ENCODE data around the gene MUC6. TPM values are rescaled to one million over a fixed set of nuclear protein-coding genes. Genes with fewer than 3 reads are reported as not detected.
"Not testable (repeated sequence)": the region's sequence is repeated elsewhere in the genome, so short reads cannot be mapped to it uniquely, and the experiment has no call there.

The MUC6 gene
- total RNA-seq, 5 donors from 2014 or later (not counting 1 experiment from before 2014, with no cell fraction given) = 0.09 to 0.30 (median 0.23) TPM; not detected in 2

- peaks cover 17 to 32% (median 21%) of the 10 kb centered on the region in 3 donors for H3K4me1 Mint-ChIP-seq
- CTCF ChIA-PET = interaction anchor here in 1 of 2 donors (1.1 kb wide), 1 partner anchor 47 kb away, joined by 4 read pairs; no protein-coding TSS in a partner anchor
- H3K9me3 Mint-ChIP-seq; H3K4me3 Mint-ChIP-seq; H3K27ac ChIP-seq (ENCODE audit: low read length); H3K4me1 ChIP-seq (ENCODE audit: control insufficient read depth in 1 of 2, extremely low read depth in 1 of 2, insufficient read depth in 2 of 2, low read length in 2 of 2); H3K9me3 ChIP-seq; ATAC-seq (replicated peaks in 1 of 4); DNase-seq; H3K27me3 ChIP-seq (replicated peaks in 1 of 2; ENCODE audit: control insufficient read depth in 2 of 2, extremely low read depth in 1 of 2, insufficient read depth in 2 of 2, low read length in 1 of 2); POLR2A ChIA-PET; H3K27me3 Mint-ChIP-seq; H3K4me3 ChIP-seq (ENCODE audit: control insufficient read depth in 1 of 2, extremely low read depth in 1 of 2, low read length in 1 of 2); H3K27ac Mint-ChIP-seq: not testable (repeated sequence)
- H3K36me3 ChIP-seq (ENCODE audit: control insufficient read depth in 2 of 2, extremely low read depth in 1 of 2, insufficient read depth in 1 of 2, low read length in 1 of 2) = peaks cover 39 to 53% of the 10 kb centered on the region in 2 donors
- peaks cover 22% of the 10 kb centered on the region for H3K36me3 Mint-ChIP-seq
- 88% methylated on average over 41 of the region's 41 CpGs for WGBS (ENCODE audit: insufficient coverage)
These were observed 61.1 kb downstream of the MUC6 start for GRCh38 chr11:975376-975775.

DNA sequence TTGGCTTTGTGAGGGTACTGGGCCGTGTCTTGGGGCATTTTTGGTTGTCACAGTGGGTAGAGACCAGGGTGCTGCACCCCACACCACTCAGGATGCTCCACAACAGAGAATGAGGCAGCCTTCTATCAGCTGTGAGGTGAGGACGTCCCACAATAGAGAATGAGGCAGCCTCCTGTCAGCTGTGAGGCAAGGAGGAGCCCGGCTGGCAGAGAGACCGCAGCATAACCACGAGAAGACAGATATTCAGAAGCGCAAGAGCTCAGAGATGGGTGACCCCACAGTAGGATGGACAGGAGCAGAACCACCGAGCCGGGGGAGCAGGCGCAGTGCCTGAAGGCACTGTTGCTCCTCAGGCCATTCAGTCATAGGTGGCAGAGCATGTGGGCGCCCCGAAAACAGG, 63.3 kb downstream of the MUC6 start:
- peaks cover 34 to 40% (median 37%) of the 10 kb centered on the region in 3 donors for H3K4me1 Mint-ChIP-seq
- H3K27me3 ChIP-seq (replicated peaks in 1 of 2; ENCODE audit: control insufficient read depth in 2 of 2, extremely low read depth in 1 of 2, insufficient read depth in 2 of 2, low read length in 1 of 2) = no peaks in the 10 kb centered on the region
- peaks cover 11 to 12% of the 10 kb centered on the region in 2 experiments for H3K4me1 ChIP-seq (ENCODE audit: control insufficient read depth in 1 of 2, extremely low read depth in 1 of 2, insufficient read depth in 2 of 2, low read length in 2 of 2)
- ChIA-PET POLR2A (no interaction called here), CTCF (no interaction called here)
- H3K27me3 Mint-ChIP-seq = no peaks in the 10 kb centered on the region
- no peaks in the 10 kb centered on the region for H3K9me3 Mint-ChIP-seq
- H3K36me3 ChIP-seq (ENCODE audit: control insufficient read depth in 2 of 2, extremely low read depth in 1 of 2, insufficient read depth in 1 of 2, low read length in 1 of 2) = peaks cover 35 to 48% of the 10 kb centered on the region in 2 donors
- peaks cover 18% of the 10 kb centered on the region for H3K36me3 Mint-ChIP-seq
- DNase-seq (no peak), ATAC-seq (replicated peaks in 1 of 4) (no peak)
- no peak overlapping the region for H3K27ac ChIP-seq (ENCODE audit: low read length)
- no peaks in the 10 kb centered on the region for H3K9me3 ChIP-seq
- WGBS (ENCODE audit: insufficient coverage) = 94% methylated on average over 8 of the region's 11 CpGs
- H3K4me3 ChIP-seq (ENCODE audit: control insufficient read depth in 1 of 2, extremely low read depth in 1 of 2, low read length in 1 of 2) = no peak overlapping the region
- no peak overlapping the region for H3K4me3 Mint-ChIP-seq
- H3K27ac Mint-ChIP-seq = no peak overlapping the region

DNA sequence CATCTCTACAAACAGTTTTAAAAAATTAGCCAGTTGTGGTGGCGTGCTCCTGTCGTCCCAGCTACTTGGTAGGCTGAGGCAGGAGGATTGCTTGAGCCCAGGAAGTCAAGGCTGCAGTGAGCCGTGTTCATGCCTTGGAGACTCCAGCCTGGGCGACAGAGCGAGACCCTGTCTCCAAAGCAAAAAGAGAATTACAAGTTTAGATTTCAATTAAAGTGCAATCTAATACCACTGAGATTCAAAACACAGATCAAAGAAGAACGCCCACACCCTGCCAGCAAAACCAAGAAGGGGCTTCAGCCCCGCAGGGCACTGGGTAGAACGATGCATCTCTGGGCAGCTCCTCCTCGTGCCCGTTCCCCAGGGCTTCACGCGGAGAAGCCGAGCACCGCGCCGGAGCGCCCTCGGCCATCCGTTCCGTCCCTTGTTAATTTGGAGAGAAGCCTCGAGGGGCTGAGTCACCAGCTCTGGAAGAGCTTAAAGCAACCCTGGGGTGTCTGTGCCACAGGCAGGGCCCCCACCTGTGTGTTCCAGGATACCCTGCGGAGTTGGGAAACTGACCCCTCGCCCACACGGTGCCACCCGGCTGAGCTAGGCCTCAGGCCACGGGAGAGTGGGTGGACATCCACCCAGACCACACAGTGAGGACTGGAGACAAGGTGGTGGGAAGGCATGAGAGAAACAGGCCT, 63.9 kb downstream of the MUC6 start:
- ChIA-PET CTCF (no interaction called here), POLR2A (no interaction called here)
- no peaks in the 10 kb centered on the region for H3K27me3 ChIP-seq (replicated peaks in 1 of 2; ENCODE audit: control insufficient read depth in 2 of 2, extremely low read depth in 1 of 2, insufficient read depth in 2 of 2, low read length in 1 of 2)
- WGBS (ENCODE audit: insufficient coverage) = 95% methylated on average over 18 of the region's 26 CpGs
- H3K4me1 ChIP-seq (ENCODE audit: control insufficient read depth in 1 of 2, extremely low read depth in 1 of 2, insufficient read depth in 2 of 2, low read length in 2 of 2) = peaks cover 11 to 15% of the 10 kb centered on the region in 2 experiments
- DNase-seq = no peak
- no peaks in the 10 kb centered on the region for H3K9me3 ChIP-seq
- Mint-ChIP-seq H3K4me3 (no peak overlapping the region), H3K36me3 (peaks cover 18% of the 10 kb centered on the region), H3K9me3 (no peaks in the 10 kb centered on the region), H3K27ac (no peak overlapping the region), H3K4me1 (peaks cover 34 to 43% (median 37%) of the 10 kb centered on the region in 3 donors), H3K27me3 (no peaks in the 10 kb centered on the region)
- no peak overlapping the region for H3K27ac ChIP-seq (ENCODE audit: low read length)
- peaks cover 30 to 48% of the 10 kb centered on the region in 2 donors for H3K36me3 ChIP-seq (ENCODE audit: control insufficient read depth in 2 of 2, extremely low read depth in 1 of 2, insufficient read depth in 1 of 2, low read length in 1 of 2)
- ATAC-seq (replicated peaks in 1 of 4) = no peak
- H3K4me3 ChIP-seq (ENCODE audit: control insufficient read depth in 1 of 2, extremely low read depth in 1 of 2, low read length in 1 of 2) = no peak overlapping the region

DNA sequence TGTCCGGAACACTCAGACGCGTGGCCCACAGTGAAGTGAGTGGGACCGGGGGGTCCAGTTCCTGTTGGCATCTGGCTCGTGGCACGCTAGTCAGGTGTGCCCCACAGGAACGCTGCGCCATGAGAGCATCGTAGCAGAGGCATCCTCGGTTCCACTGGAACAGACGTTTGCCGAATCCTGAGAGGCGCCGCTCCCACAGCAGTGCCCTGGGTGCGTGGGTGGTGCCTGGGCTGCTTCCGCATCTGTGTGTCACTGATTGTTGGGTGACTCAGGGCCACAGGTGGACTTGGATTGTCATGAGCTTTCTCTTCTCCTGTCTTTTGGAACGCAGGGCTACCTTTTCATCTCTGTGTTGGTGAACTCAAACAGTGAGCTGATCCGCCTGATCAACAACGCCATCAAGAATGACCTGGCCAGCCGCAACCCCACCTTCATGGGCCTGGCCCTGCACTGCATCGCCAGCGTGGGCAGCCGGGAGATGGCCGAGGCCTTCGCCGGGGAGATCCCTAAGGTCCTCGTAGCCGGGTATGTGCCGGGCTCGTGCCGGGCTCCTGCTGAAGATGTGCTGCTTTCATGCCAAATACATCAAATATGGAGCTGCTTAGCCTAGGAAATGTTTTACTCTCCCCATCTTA, 64.7 kb downstream of the MUC6 start:
- H3K4me1 Mint-ChIP-seq = peaks cover 34 to 43% (median 37%) of the 10 kb centered on the region in 3 donors
- H3K27me3 ChIP-seq (replicated peaks in 1 of 2; ENCODE audit: control insufficient read depth in 2 of 2, extremely low read depth in 1 of 2, insufficient read depth in 2 of 2, low read length in 1 of 2) = no peaks in the 10 kb centered on the region
- H3K9me3 ChIP-seq = no peaks in the 10 kb centered on the region
- no peak overlapping the region for H3K27ac Mint-ChIP-seq
- H3K27ac ChIP-seq (ENCODE audit: low read length) = no peak overlapping the region
- peaks cover 23 to 42% of the 10 kb centered on the region in 2 donors for H3K36me3 ChIP-seq (ENCODE audit: control insufficient read depth in 2 of 2, extremely low read depth in 1 of 2, insufficient read depth in 1 of 2, low read length in 1 of 2)
- no peak for ATAC-seq (replicated peaks in 1 of 4)
- no peak for DNase-seq
- H3K4me1 ChIP-seq (ENCODE audit: control insufficient read depth in 1 of 2, extremely low read depth in 1 of 2, insufficient read depth in 2 of 2, low read length in 2 of 2) = peaks cover 11 to 15% of the 10 kb centered on the region in 2 experiments
- H3K36me3 Mint-ChIP-seq = peaks cover 18% of the 10 kb centered on the region
- H3K4me3 ChIP-seq (ENCODE audit: control insufficient read depth in 1 of 2, extremely low read depth in 1 of 2, low read length in 1 of 2) = no peak overlapping the region
- peak overlapping the region in 1 of 3 donors; percentile 75 for H3K4me3 Mint-ChIP-seq
- CTCF ChIA-PET = no interaction called here
- no peaks in the 10 kb centered on the region for H3K27me3 Mint-ChIP-seq
- H3K9me3 Mint-ChIP-seq = no peaks in the 10 kb centered on the region
- POLR2A ChIA-PET = no interaction called here
- WGBS (ENCODE audit: insufficient coverage) = 97% methylated on average over 22 of the region's 31 CpGs

- H3K27ac Mint-ChIP-seq = peak overlapping the region; percentile 34 to 74
These were observed 65.3 kb downstream of the MUC6 start for GRCh38 chr11:971092-971690.

GRCh38 chr11:970319-970871, 66.1 kb downstream of the MUC6 start:
- ATAC-seq (replicated peaks in 1 of 4) = peak in 3 of 4 experiments; percentile 9 to 87 (median 82)

More at GRCh38 chr11:971092-971690, 65.3 kb downstream of the MUC6 start:
- WGBS (ENCODE audit: insufficient coverage) = 66% methylated on average over 12 of the region's 12 CpGs
- ChIA-PET POLR2A (no interaction called here), CTCF (no interaction called here)
- Histone ChIP-seq H3K27ac (ENCODE audit: low read length) (no peak overlapping the region), H3K27me3 (replicated peaks in 1 of 2; ENCODE audit: control insufficient read depth in 2 of 2, extremely low read depth in 1 of 2, insufficient read depth in 2 of 2, low read length in 1 of 2) (no peaks in the 10 kb centered on the region), H3K4me3 (ENCODE audit: control insufficient read depth in 1 of 2, extremely low read depth in 1 of 2, low read length in 1 of 2) (no peak overlapping the region), H3K36me3 (ENCODE audit: control insufficient read depth in 2 of 2, extremely low read depth in 1 of 2, insufficient read depth in 1 of 2, low read length in 1 of 2) (peaks cover 21 to 40% of the 10 kb centered on the region in 2 donors), H3K9me3 (no peaks in the 10 kb centered on the region), H3K4me1 (ENCODE audit: control insufficient read depth in 1 of 2, extremely low read depth in 1 of 2, insufficient read depth in 2 of 2, low read length in 2 of 2) (peaks cover 11 to 12% of the 10 kb centered on the region in 2 experiments)
- H3K4me1 Mint-ChIP-seq = peaks cover 32 to 45% (median 36%) of the 10 kb centered on the region in 3 donors
- H3K27me3 Mint-ChIP-seq = no peaks in the 10 kb centered on the region
- H3K4me3 Mint-ChIP-seq = peak overlapping the region in 1 of 3 donors; percentile 75
- DNase-seq (no peak), ATAC-seq (replicated peaks in 1 of 4) (no peak)
- H3K36me3 Mint-ChIP-seq = peaks cover 18% of the 10 kb centered on the region
- H3K9me3 Mint-ChIP-seq = no peaks in the 10 kb centered on the region

More at GRCh38 chr11:970319-970871, 66.1 kb downstream of the MUC6 start:
- peaks cover 18% of the 10 kb centered on the region for H3K36me3 Mint-ChIP-seq
- Histone ChIP-seq H3K36me3 (ENCODE audit: control insufficient read depth in 2 of 2, extremely low read depth in 1 of 2, insufficient read depth in 1 of 2, low read length in 1 of 2) (peaks cover 19 to 39% of the 10 kb centered on the region in 2 donors), H3K4me3 (ENCODE audit: control insufficient read depth in 1 of 2, extremely low read depth in 1 of 2, low read length in 1 of 2) (peak overlapping the region in 1 of 2 donors; percentile 29), H3K27ac (ENCODE audit: low read length) (peak overlapping the region; percentile 20), H3K9me3 (no peaks in the 10 kb centered on the region), H3K27me3 (replicated peaks in 1 of 2; ENCODE audit: control insufficient read depth in 2 of 2, extremely low read depth in 1 of 2, insufficient read depth in 2 of 2, low read length in 1 of 2) (no peaks in the 10 kb centered on the region), H3K4me1 (ENCODE audit: control insufficient read depth in 1 of 2, extremely low read depth in 1 of 2, insufficient read depth in 2 of 2, low read length in 2 of 2) (peaks cover 11 to 12% of the 10 kb centered on the region in 2 experiments)
- H3K9me3 Mint-ChIP-seq = no peaks in the 10 kb centered on the region
- H3K27me3 Mint-ChIP-seq = no peaks in the 10 kb centered on the region
- ChIA-PET POLR2A (no interaction called here), CTCF (no interaction called here)
- peak in 14 of 35 experiments; percentile 10 to 41 (median 18) for DNase-seq
- peak overlapping the region; percentile 34 to 74 for H3K27ac Mint-ChIP-seq
- H3K4me3 Mint-ChIP-seq = peak overlapping the region in 2 of 3 donors; percentile 28 to 75
- 31% methylated on average over 22 of the region's 26 CpGs for WGBS (ENCODE audit: insufficient coverage)
- peaks cover 30 to 47% (median 36%) of the 10 kb centered on the region in 3 donors for H3K4me1 Mint-ChIP-seq
